Measurements from ENCODE around the gene NHERF1.

GRCh38 chr17:74808714-74809430 lies 60.4 kb downstream of the NHERF1 start:
- no peak for TF ChIP-seq STAT6 (CRISPR knock-in tag; IDR thresholded peaks at IDR 0.05; ENCODE audit: borderline replicate concordance)
- no peak for TF ChIP-seq ZFP36L2 (CRISPR knock-in tag; IDR thresholded peaks at IDR 0.05)
- no peak for TF ChIP-seq SP5 (CRISPR knock-in tag; IDR thresholded peaks at IDR 0.05; ENCODE audit: borderline replicate concordance, low read depth)
- no peak for TF ChIP-seq JUNB (CRISPR knock-in tag; IDR thresholded peaks at IDR 0.05; ENCODE audit: borderline replicate concordance)
